H1 (cell line): ENCODE measurements around the gene CHI3L1. TPM values are rescaled to one million over a fixed set of nuclear protein-coding genes. Genes with fewer than 3 reads are reported as not detected.

ENCODE experiments used
- CBX8 ChIP-seq: fragments of 300-800, 300-1000 bp; sonication (generic); IDR thresholded peaks from 2 replicates; pipeline ENCODE4 v1.7.1; 2016; ENCODE audit warnings: low read depth, low read length, borderline replicate concordance
- TBP ChIP-seq: IDR thresholded peaks from 2 replicates; pipeline ENCODE4 v1.6.1; 2011; ENCODE audit warnings: low read depth, low read length, improper control_type of control experiment
- polyA plus RNA-seq, 7 experiments: library from polyadenylated mRNA; depleted of rRNA in 3 of 7; stranded (reverse) in 5 of 7; unstranded in 2 of 7; fragments of >200 nt in 5 of 7; fragments of 200-250 nt in 2 of 7; gene quantifications; 1 replicate in 5 of 7; 2 replicates in 1 of 7; 4 replicates in 1 of 7; pipeline versions ENCODE4 v1.2.1 to v1.2.3, GENCODE V29; 2011 to 2013; ENCODE audit warnings: missing spikeins in 2 of 7, mixed read lengths in 2 of 7
- total RNA-seq: library from RNA; stranded (reverse); fragmentation: NEBNext Ultra II Directional; extraction: Animal tissue kit (Norgen Biotek cat#: 25700); gene quantifications from 2 replicates; pipeline ENCODE4 v1.2.1, GENCODE V29; 2021

CHI3L1 gene
- total and polyA plus RNA-seq, 2 of the 8 experiments (the other 6 are each of a cell fraction or from before 2014, with no cell fraction given) = 1.0 TPM; not detected in 1

DNA sequence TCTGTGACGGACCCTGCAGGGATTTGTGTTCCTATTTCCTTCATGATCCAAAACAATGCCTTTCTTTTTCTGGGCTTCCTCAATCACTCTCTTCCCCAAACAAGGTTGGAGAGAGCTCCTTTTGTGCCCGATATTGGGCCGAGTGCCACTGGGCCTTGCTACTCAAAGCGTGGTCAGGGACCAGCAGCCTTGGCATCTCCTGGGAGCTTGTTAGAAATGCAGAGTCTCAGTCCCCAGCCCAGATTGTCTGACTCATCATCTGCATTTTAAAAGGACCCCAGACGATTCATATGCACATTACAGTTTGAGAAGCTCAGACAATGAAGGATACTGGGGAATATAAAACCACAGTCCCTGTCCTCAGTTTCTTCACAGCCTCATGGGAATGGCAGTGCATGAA, 39.1 kb downstream of the CHI3L1 start (continued):
- TF ChIP-seq TBP (no peak), CBX8 (no peak)
